ENCODE measurements around the gene KIN. TPM values are rescaled to one million over a fixed set of nuclear protein-coding genes. Genes with fewer than 3 reads are reported as not detected.

Gene KIN
- total and polyA plus RNA-seq, 8 donors = 4.1 to 51.9 (median 10.5) TPM

GRCh38 chr10:7833210-7833609 lies 45.4 kb upstream of the KIN start:
- intact Hi-C loops (cut with DNase I; ENCODE audit: low total_unique reads) = no loop called here
- H3K4me1 ChIP-seq = peaks cover 0 to 8% (median 3%) of the 10 kb centered on the region in 4 donors
- TF ChIP-seq POLR2A (IDR thresholded peaks at IDR 0.05) (no peak), POLR2AphosphoS5 (IDR thresholded peaks at IDR 0.05) (no peak), CTCF (IDR thresholded peaks at IDR 0.05) (no peak), EP300 (IDR thresholded peaks at IDR 0.05) (no peak)
- no peak overlapping the region for H3K27ac ChIP-seq
- DNase-seq = no peak
- peaks cover 0 to 18% (median 7%) of the 10 kb centered on the region in 4 donors for H3K36me3 ChIP-seq
- H3K4me3 ChIP-seq = no peak overlapping the region
- no peaks in the 10 kb centered on the region for H3K27me3 ChIP-seq
- no peaks in the 10 kb centered on the region for H3K9me3 ChIP-seq

- no peaks in the 10 kb centered on the region for H3K9me3 ChIP-seq
- 76 to 97% (median 90%) methylated on average over 1 of the region's 1 CpG for WGBS, 5 donors
- DNase-seq = no peak
- no peak overlapping the region for H3K4me3 ChIP-seq
- H3K27me3 ChIP-seq = no peaks in the 10 kb centered on the region
- H3K36me3 ChIP-seq = peaks cover 0 to 25% (median 12%) of the 10 kb centered on the region in 4 donors
- peaks cover 0 to 8% (median 3%) of the 10 kb centered on the region in 4 donors for H3K4me1 ChIP-seq
- no peak overlapping the region for H3K27ac ChIP-seq
- intact Hi-C loops (cut with DNase I; ENCODE audit: low total_unique reads) = no loop called here
- no peak for TF ChIP-seq POLR2A (IDR thresholded peaks at IDR 0.05)
- no peak for TF ChIP-seq EP300 (IDR thresholded peaks at IDR 0.05)
- TF ChIP-seq POLR2AphosphoS5 (IDR thresholded peaks at IDR 0.05) = no peak
- TF ChIP-seq CTCF (IDR thresholded peaks at IDR 0.05) = no peak
Measured at GRCh38 chr10:7832060-7832459, 44.3 kb upstream of the KIN start.

DNA sequence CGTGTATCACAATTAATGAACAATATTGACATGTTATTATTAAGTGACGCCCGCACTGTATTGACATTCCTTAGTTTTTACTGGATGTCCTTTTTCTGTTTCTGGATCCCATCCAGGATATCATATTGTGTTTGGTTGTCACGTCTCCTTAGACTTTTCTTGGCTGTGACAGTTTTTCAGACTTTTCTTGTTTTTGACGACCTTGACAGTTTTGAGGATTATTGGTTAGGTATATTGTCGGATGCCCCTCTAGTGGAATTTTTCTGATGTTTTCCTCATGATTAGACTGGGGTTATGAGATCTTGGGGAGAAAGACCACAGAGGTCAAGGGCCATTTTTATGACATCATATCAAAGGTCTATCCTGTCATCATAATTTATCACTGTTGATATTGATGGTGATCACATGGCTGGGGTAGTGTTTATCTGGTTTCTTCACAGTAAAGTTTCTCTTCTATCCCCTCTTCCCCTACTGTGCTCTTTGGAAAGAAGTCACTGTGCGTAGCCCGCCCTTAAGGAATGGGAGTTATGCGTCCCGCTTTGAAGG lies 41.6 kb upstream of the KIN start:
- DNase-seq = no peak
- intact Hi-C loops (cut with DNase I; ENCODE audit: low total_unique reads) = no loop called here
- 88 to 94% (median 92%) methylated on average over 10 of the region's 10 CpGs for WGBS, 5 donors
- H3K4me1 ChIP-seq = peaks cover 0 to 11% (median 4%) of the 10 kb centered on the region in 4 donors
- TF ChIP-seq POLR2A (IDR thresholded peaks at IDR 0.05) (no peak), POLR2AphosphoS5 (IDR thresholded peaks at IDR 0.05) (no peak), CTCF (IDR thresholded peaks at IDR 0.05) (no peak), EP300 (IDR thresholded peaks at IDR 0.05) (no peak)
- no peak overlapping the region for H3K27ac ChIP-seq
- H3K36me3 ChIP-seq = peaks cover 9 to 37% (median 34%) of the 10 kb centered on the region in 4 donors
- no peaks in the 10 kb centered on the region for H3K27me3 ChIP-seq
- H3K4me3 ChIP-seq = no peak overlapping the region
- H3K9me3 ChIP-seq = no peaks in the 10 kb centered on the region

DNA sequence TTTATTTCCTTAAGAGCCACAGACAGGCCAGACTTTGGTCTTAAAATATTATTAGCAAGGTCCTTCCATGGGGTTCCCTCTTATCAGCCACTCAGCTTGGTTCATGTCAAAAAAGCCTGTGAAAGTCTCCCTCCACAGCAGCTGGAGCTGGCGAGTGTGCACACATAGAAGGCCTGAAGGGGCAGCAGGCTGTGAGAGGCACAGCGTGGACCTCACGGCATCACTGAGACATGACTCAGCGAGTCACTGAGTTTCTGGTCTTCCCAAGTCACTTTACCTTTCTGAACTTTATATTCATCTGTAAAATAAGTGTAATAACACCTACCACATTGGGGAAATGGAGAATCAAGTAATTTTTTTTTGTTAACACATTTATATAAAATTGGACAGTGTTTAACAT lies 39.2 kb upstream of the KIN start:
- peak in 1 of 2 donors; percentile 43 for DNase-seq

More for the DNA sequence above, 39.2 kb upstream of the KIN start:
- Histone ChIP-seq H3K36me3 (peaks cover 9 to 49% (median 42%) of the 10 kb centered on the region in 4 donors), H3K4me1 (peaks cover 0 to 11% (median 4%) of the 10 kb centered on the region in 4 donors), H3K27me3 (no peaks in the 10 kb centered on the region), H3K9me3 (no peaks in the 10 kb centered on the region), H3K4me3 (no peak overlapping the region), H3K27ac (no peak overlapping the region)
- intact Hi-C loops (cut with DNase I; ENCODE audit: low total_unique reads) = no loop called here
- TF ChIP-seq POLR2AphosphoS5 (IDR thresholded peaks at IDR 0.05) = no peak
- no peak for TF ChIP-seq EP300 (IDR thresholded peaks at IDR 0.05)
- TF ChIP-seq POLR2A (IDR thresholded peaks at IDR 0.05) = no peak
- no peak for TF ChIP-seq CTCF (IDR thresholded peaks at IDR 0.05)
- 85 to 92% (median 89%) methylated on average over 4 of the region's 4 CpGs for WGBS, 5 donors
